H1 (cell line): Measurements from ENCODE around the gene TECR.

Experiments
- BRCA1 ChIP-seq: IDR thresholded peaks from 2 replicates; pipeline ENCODE4 v1.6.1; 2012; ENCODE audit warnings: low read depth, low read length, improper control_type of control experiment
- CHD1 ChIP-seq: IDR thresholded peaks from 2 replicates; pipeline ENCODE4 v1.6.1; 2012; ENCODE audit warnings: low read depth, low read length, improper control_type of control experiment
- CTCF ChIP-seq, 3 experiments: IDR thresholded peaks; 1 replicate in 2 of 3; 2 replicates in 1 of 3; pipeline versions ENCODE4 v1.5.1 to v1.6.1; 2011; ENCODE audit warnings: low read length in 3 of 3, mild to moderate bottlenecking in 3 of 3, inconsistent platforms in 2 of 3, low read depth in 1 of 3, moderate library complexity in 1 of 3; ENCODE audit not compliant: insufficient read depth in 1 of 3; ENCODE audit errors: control extremely low read depth in 1 of 3
- EZH2 ChIP-seq: fragments of 200-600 bp; sonication (generic); IDR thresholded peaks from 2 replicates; pipeline ENCODE4 v1.7.1; 2012; ENCODE audit warnings: low read depth, mild to moderate bottlenecking, moderate library complexity, low read length, inconsistent platforms; ENCODE audit not compliant: severe bottlenecking
- HDAC6 ChIP-seq: IDR thresholded peaks from one replicate; pipeline ENCODE4 v1.7.1; 2012; ENCODE audit warnings: low read depth, mild to moderate bottlenecking, inconsistent platforms, low read length, moderate library complexity
- MAFK ChIP-seq: IDR thresholded peaks from 2 replicates; pipeline ENCODE4 v1.6.1; 2012; ENCODE audit warnings: low read depth, mild to moderate bottlenecking, improper control_type of control experiment, low read length
- NRF1 ChIP-seq: IDR thresholded peaks from 2 replicates; pipeline ENCODE4 v1.6.1; 2011; ENCODE audit warnings: mild to moderate bottlenecking, low read depth, low read length, improper control_type of control experiment
- POLR2AphosphoS5 ChIP-seq: IDR thresholded peaks from 2 replicates; pipeline ENCODE4 v1.6.1; 2011; ENCODE audit warnings: low read depth, low read length
- ZNF274 ChIP-seq: IDR thresholded peaks from 2 replicates; pipeline ENCODE4 v1.7.0; 2012; ENCODE audit warnings: low read length, borderline replicate concordance; ENCODE audit errors: extremely low read depth

GRCh38 chr19:14544047-14544446 is 14.7 kb downstream of the TECR start:
- no peak for TF ChIP-seq ZNF274
- no peak for TF ChIP-seq CTCF (IDR thresholded peaks at IDR 0.05; ENCODE audit: control extremely low read depth in 1 of 3, insufficient read depth in 1 of 3, low read depth in 1 of 3, low read length in 3 of 3)
- no peak for TF ChIP-seq HDAC6
- TF ChIP-seq BRCA1 = no peak
- TF ChIP-seq NRF1 = no peak
- TF ChIP-seq MAFK = no peak
- no peak for TF ChIP-seq EZH2
- no peak for TF ChIP-seq CHD1
- no peak for TF ChIP-seq POLR2AphosphoS5
